Cardiac fibroblast (primary cell): ENCODE data around the gene LMAN2L.

ENCODE experiments used
- DNase-seq, 2 donors: peaks; one replicate each; pipeline versions ENCODE4 v3.0.0 to v3.0.0-alpha.2; 2010; ENCODE audit warnings: low read depth in 2 of 2
- H3K4me3 ChIP-seq, 2 donors: replicated peaks in 1 of 2; 1 replicate in 1 of 2; 2 replicates in 1 of 2; pipeline ENCODE4 v1.5.1; 2011; ENCODE audit warnings: low read depth in 2 of 2, low read length in 2 of 2, mild to moderate bottlenecking in 2 of 2, moderate library complexity in 1 of 2
- CTCF ChIP-seq: IDR thresholded peaks from one replicate; pipeline ENCODE4 v1.5.1; 2011; ENCODE audit warnings: low read depth, mild to moderate bottlenecking, low read length, inconsistent platforms

The LMAN2L gene

DNA sequence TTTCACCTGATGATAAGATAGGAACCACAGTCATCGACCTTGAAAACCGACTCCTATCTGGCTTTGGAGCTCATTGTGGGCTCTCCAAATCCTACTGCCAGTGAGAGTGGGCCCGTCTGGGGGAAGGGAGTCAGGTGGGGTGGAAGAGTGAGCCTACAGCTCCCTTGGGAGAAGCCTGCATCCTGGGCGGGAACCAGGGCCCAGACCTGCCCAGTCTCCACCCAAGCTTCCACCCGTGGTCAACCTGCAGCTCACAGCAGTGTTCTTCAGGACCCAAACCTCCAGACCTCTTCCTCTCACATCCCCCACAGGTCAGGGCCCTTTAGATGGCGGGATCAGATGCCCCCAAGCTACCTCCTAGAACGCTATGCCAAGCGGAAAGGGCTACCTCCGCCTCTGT, 40.2 kb downstream of the LMAN2L start:
- DNase-seq: no peak
- TF ChIP-seq CTCF: no peak
- no peak overlapping the region for H3K4me3 ChIP-seq

- DNase-seq: no peak
- H3K4me3 ChIP-seq: no peak overlapping the region
- TF ChIP-seq CTCF: no peak
Observed at GRCh38 chr2:96699021-96699420, 40.8 kb downstream of the LMAN2L start.

DNA sequence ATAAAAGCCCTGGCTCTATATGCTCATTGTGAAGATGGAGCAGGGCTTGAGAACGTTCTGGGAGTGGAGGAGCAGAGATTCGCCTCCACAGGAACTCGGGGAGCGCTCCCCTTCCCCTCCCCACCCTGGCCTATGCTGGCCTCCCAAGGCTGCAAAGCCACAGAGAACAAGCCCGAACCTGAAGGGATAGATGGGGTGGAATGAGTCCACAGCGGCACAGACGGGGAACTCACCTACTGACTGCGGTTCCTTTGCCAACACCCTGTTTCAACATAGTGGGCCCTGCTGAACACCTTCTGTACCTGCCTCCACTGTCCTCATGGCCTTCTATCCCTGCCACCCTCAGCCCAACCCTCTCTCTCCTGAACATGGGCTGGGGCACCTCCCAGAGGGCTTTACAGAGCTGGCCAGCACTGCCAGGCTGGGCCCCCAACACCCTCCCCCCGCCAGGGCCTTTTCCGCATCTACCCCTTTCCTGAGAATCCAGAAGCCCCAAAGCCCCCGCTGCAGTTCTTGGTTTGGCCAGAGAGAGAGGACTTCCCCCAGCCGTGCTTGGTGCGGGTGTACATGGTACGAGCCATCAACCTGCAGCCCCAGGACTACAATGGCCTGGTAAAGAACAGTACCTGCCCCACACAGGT, 41.5 kb downstream of the LMAN2L start:
- no peak for TF ChIP-seq CTCF
- DNase-seq: no peak
- H3K4me3 ChIP-seq: no peak overlapping the region

- no peak overlapping the region for H3K4me3 ChIP-seq
- no peak for TF ChIP-seq CTCF
- DNase-seq: no peak
Observed at GRCh38 chr2:96697476-96697875, 42.4 kb downstream of the LMAN2L start.

- no peak for DNase-seq
- no peak overlapping the region for H3K4me3 ChIP-seq
- no peak for TF ChIP-seq CTCF
Observed at GRCh38 chr2:96695602-96696001, 44.3 kb downstream of the LMAN2L start.

DNA sequence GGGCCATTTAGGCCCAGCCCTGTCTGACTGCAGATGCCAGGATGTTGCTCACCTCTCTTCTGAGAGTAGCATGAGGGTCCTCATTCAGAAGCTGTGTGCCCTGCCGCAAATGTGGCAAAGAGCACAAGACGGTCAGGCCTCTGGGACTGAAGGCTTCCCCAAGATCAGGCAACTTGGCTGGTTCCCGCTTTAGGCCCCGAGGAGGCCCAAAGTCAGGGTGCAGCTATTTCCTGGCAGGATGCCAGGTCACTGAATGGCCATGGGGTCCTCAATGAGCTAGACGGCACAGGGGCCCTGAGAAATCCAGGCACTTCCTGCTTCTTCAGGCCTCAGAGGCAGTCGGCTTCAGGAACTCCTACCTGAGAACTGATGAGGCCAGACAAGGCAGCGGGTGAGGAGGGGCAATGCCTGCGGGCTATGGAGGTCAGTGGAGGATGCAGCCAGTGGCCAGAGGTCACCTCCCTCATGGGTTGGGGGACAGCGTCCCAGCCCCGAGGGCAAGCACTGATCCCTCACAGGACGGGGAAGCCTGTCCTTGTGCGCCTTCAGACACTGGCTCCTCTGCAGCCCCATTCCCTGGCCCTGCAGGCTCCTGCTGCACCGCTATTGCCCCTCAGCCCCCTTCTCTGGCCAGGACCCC, 44.9 kb downstream of the LMAN2L start:
- DNase-seq: no peak
- no peak overlapping the region for H3K4me3 ChIP-seq
- no peak for TF ChIP-seq CTCF
